ENCODE data around the gene ZNF638.
"Not testable (repeated sequence)": the region's sequence is repeated elsewhere in the genome, so short reads cannot be mapped to it uniquely, and the experiment has no call there.

The ZNF638 gene

GRCh38 chr2:71331331-71331580, 326 bp upstream of the ZNF638 start:
- H3K27ac ChIP-seq (ENCODE audit: low read depth, low read length); H3K9ac ChIP-seq (ENCODE audit: low read length in 5 of 5): not testable (repeated sequence)
- H3K4me3 ChIP-seq (ENCODE audit: low read depth in 1 of 5, low read length in 5 of 5): peak overlapping the region; percentile 52 to 99 (median 95)

DNA sequence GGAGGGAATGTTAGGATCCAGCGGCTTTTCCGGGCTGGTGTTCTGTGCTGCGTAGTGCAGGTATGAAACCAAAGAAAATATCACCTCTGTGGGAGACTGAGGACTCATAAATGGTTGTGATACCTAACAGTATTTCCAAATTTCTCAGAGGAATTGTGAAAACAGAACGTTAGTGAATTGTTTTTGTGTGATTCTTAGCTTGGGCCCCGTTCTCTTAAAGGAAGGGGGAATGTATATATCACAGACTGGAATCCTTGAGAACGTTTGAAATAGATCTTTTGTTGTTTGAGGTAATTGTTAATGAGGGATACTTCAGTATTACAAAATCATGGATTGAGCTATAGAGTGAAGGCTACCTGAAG, 834 bp downstream of the ZNF638 start:
- H3K9me3 ChIP-seq (ENCODE audit: control insufficient read depth in 5 of 5, low read length in 5 of 5): peaks cover 0 to 2% (median 0%) of the 10 kb centered on the region in 5 donors
- H3K4me3 ChIP-seq (ENCODE audit: low read depth in 1 of 5, low read length in 5 of 5): peak overlapping the region; percentile 93 to 99 (median 98)
- no peaks in the 10 kb centered on the region for H3K36me3 ChIP-seq (ENCODE audit: control insufficient read depth in 5 of 5, insufficient read depth in 5 of 5, low read length in 5 of 5)
- peaks cover 3 to 48% (median 42%) of the 10 kb centered on the region in 5 donors for H3K4me1 ChIP-seq (ENCODE audit: control insufficient read depth in 5 of 5, insufficient read depth in 5 of 5, low read length in 5 of 5)
- peak overlapping the region; percentile 85 to 99 (median 98) for H3K9ac ChIP-seq (ENCODE audit: low read length in 5 of 5)
- peak overlapping the region; percentile 91 for H3K27ac ChIP-seq (ENCODE audit: low read depth, low read length)
- no peaks in the 10 kb centered on the region for H3K27me3 ChIP-seq (ENCODE audit: control insufficient read depth in 5 of 5, insufficient read depth in 4 of 5, low read length in 5 of 5)

More at GRCh38 chr2:71331331-71331580, 326 bp upstream of the ZNF638 start:
- H3K9me3 ChIP-seq (ENCODE audit: control insufficient read depth in 5 of 5, low read length in 5 of 5); H3K36me3 ChIP-seq (ENCODE audit: control insufficient read depth in 5 of 5, insufficient read depth in 5 of 5, low read length in 5 of 5); H3K27me3 ChIP-seq (ENCODE audit: control insufficient read depth in 5 of 5, insufficient read depth in 4 of 5, low read length in 5 of 5): not testable (repeated sequence)
- H3K4me1 ChIP-seq (ENCODE audit: control insufficient read depth in 5 of 5, insufficient read depth in 5 of 5, low read length in 5 of 5): peaks cover 0 to 37% (median 30%) of the 10 kb centered on the region in 5 donors

- Histone ChIP-seq H3K9me3 (ENCODE audit: control insufficient read depth in 5 of 5, low read length in 5 of 5) (no peaks in the 10 kb centered on the region), H3K4me1 (ENCODE audit: control insufficient read depth in 5 of 5, insufficient read depth in 5 of 5, low read length in 5 of 5) (peaks cover 3 to 55% (median 45%) of the 10 kb centered on the region in 5 donors), H3K27me3 (ENCODE audit: control insufficient read depth in 5 of 5, insufficient read depth in 4 of 5, low read length in 5 of 5) (no peaks in the 10 kb centered on the region), H3K36me3 (ENCODE audit: control insufficient read depth in 5 of 5, insufficient read depth in 5 of 5, low read length in 5 of 5) (no peaks in the 10 kb centered on the region), H3K4me3 (ENCODE audit: low read depth in 1 of 5, low read length in 5 of 5) (peak overlapping the region; percentile 93 to 99 (median 98)), H3K27ac (ENCODE audit: low read depth, low read length) (peak overlapping the region; percentile 91), H3K9ac (ENCODE audit: low read length in 5 of 5) (peak overlapping the region; percentile 2 to 98 (median 85))
These were observed 2.0 kb downstream of the ZNF638 start for GRCh38 chr2:71333619-71334018.

DNA sequence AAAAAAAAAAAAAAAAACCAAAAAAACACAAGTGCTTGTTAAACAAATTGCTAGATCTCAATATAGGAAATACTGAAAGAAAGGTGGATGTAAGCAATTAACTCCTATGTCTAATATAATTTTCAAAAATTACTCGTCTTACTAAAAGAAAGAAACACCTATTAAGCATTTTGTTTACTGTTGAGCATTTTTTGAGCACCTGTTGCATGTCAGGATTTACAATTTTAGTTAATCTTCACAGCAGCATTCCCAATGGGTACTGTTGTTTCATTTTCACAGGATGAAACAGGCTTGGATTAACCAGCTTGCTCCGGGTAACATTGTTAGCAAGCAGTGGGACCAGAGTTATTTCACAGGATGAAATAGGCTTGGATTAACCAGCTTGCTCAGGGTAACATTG, 4.8 kb downstream of the ZNF638 start:
- H3K36me3 ChIP-seq (ENCODE audit: control insufficient read depth in 5 of 5, insufficient read depth in 5 of 5, low read length in 5 of 5): no peaks in the 10 kb centered on the region
- peak overlapping the region; percentile 76 for H3K27ac ChIP-seq (ENCODE audit: low read depth, low read length)
- no peaks in the 10 kb centered on the region for H3K27me3 ChIP-seq (ENCODE audit: control insufficient read depth in 5 of 5, insufficient read depth in 4 of 5, low read length in 5 of 5)
- H3K9ac ChIP-seq (ENCODE audit: low read length in 5 of 5): peak overlapping the region in 1 of 5 donors; percentile 17
- H3K4me1 ChIP-seq (ENCODE audit: control insufficient read depth in 5 of 5, insufficient read depth in 5 of 5, low read length in 5 of 5): peaks cover 3 to 60% (median 54%) of the 10 kb centered on the region in 5 donors
- H3K4me3 ChIP-seq (ENCODE audit: low read depth in 1 of 5, low read length in 5 of 5): peak overlapping the region; percentile 9 to 53 (median 26)
- no peaks in the 10 kb centered on the region for H3K9me3 ChIP-seq (ENCODE audit: control insufficient read depth in 5 of 5, low read length in 5 of 5)

GRCh38 chr2:71336802-71337201, 5.2 kb downstream of the ZNF638 start:
- H3K9me3 ChIP-seq (ENCODE audit: control insufficient read depth in 5 of 5, low read length in 5 of 5): no peaks in the 10 kb centered on the region
- peak overlapping the region in 4 of 5 donors; percentile 11 to 53 (median 26) for H3K4me3 ChIP-seq (ENCODE audit: low read depth in 1 of 5, low read length in 5 of 5)
- H3K27ac ChIP-seq (ENCODE audit: low read depth, low read length): peak overlapping the region; percentile 76
- no peaks in the 10 kb centered on the region for H3K27me3 ChIP-seq (ENCODE audit: control insufficient read depth in 5 of 5, insufficient read depth in 4 of 5, low read length in 5 of 5)
- H3K36me3 ChIP-seq (ENCODE audit: control insufficient read depth in 5 of 5, insufficient read depth in 5 of 5, low read length in 5 of 5): no peaks in the 10 kb centered on the region
- H3K9ac ChIP-seq (ENCODE audit: low read length in 5 of 5): peak overlapping the region in 1 of 5 donors; percentile 17
- H3K4me1 ChIP-seq (ENCODE audit: control insufficient read depth in 5 of 5, insufficient read depth in 5 of 5, low read length in 5 of 5): peaks cover 3 to 63% (median 54%) of the 10 kb centered on the region in 5 donors

DNA sequence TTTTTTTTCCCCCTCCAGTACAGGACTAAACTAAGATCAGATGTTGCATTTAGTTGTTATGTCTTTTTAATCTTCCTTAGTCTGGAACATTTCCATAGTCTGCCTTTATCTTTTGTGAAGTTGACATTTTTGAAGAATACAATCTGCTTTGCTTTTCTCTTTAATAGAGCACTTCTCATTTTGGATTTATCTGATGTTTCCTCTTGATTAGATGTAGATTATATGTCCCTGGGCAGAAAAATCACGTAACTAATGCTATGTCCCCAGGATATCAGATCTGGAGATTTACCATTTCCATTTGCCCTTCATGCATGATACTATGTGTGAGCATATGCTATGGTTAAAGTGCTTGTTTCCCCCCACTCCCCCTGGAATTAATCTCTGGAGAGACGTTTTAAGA, 6.2 kb downstream of the ZNF638 start:
- no peaks in the 10 kb centered on the region for H3K9me3 ChIP-seq (ENCODE audit: control insufficient read depth in 5 of 5, low read length in 5 of 5)
- H3K4me1 ChIP-seq (ENCODE audit: control insufficient read depth in 5 of 5, insufficient read depth in 5 of 5, low read length in 5 of 5): peaks cover 3 to 67% (median 45%) of the 10 kb centered on the region in 5 donors
- no peak overlapping the region for H3K9ac ChIP-seq (ENCODE audit: low read length in 5 of 5)
- H3K27ac ChIP-seq (ENCODE audit: low read depth, low read length): peak overlapping the region; percentile 76
- H3K36me3 ChIP-seq (ENCODE audit: control insufficient read depth in 5 of 5, insufficient read depth in 5 of 5, low read length in 5 of 5): no peaks in the 10 kb centered on the region
- no peaks in the 10 kb centered on the region for H3K27me3 ChIP-seq (ENCODE audit: control insufficient read depth in 5 of 5, insufficient read depth in 4 of 5, low read length in 5 of 5)
- no peak overlapping the region for H3K4me3 ChIP-seq (ENCODE audit: low read depth in 1 of 5, low read length in 5 of 5)

- Histone ChIP-seq H3K4me1 (ENCODE audit: control insufficient read depth in 5 of 5, insufficient read depth in 5 of 5, low read length in 5 of 5) (peaks cover 3 to 50% (median 30%) of the 10 kb centered on the region in 5 donors), H3K27ac (ENCODE audit: low read depth, low read length) (no peak overlapping the region), H3K9me3 (ENCODE audit: control insufficient read depth in 5 of 5, low read length in 5 of 5) (no peaks in the 10 kb centered on the region), H3K4me3 (ENCODE audit: low read depth in 1 of 5, low read length in 5 of 5) (no peak overlapping the region), H3K36me3 (ENCODE audit: control insufficient read depth in 5 of 5, insufficient read depth in 5 of 5, low read length in 5 of 5) (no peaks in the 10 kb centered on the region), H3K9ac (ENCODE audit: low read length in 5 of 5) (no peak overlapping the region), H3K27me3 (ENCODE audit: control insufficient read depth in 5 of 5, insufficient read depth in 4 of 5, low read length in 5 of 5) (no peaks in the 10 kb centered on the region)
These were observed 8.1 kb downstream of the ZNF638 start for GRCh38 chr2:71339685-71340084.

DNA sequence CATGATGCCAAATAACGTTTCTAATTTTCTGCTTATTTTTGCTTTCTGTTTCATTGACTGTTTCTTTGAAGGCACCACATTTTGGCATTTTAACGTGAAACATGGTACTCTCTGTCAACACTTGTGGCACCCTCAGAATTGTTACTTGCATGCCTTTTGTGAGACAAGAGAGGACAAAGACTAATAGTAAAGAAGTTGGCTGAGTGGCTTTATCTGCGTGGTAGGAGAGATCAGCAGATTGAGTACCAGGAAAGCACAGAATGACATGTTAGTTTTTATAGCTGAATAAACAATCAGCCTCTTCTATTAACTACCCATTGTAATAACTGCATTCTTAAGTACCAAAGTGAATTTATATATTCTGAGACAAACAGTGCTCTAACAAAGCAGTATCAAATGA, 8.6 kb downstream of the ZNF638 start:
- H3K4me1 ChIP-seq (ENCODE audit: control insufficient read depth in 5 of 5, insufficient read depth in 5 of 5, low read length in 5 of 5): peaks cover 3 to 46% (median 27%) of the 10 kb centered on the region in 5 donors
- H3K27ac ChIP-seq (ENCODE audit: low read depth, low read length): no peak overlapping the region
- no peaks in the 10 kb centered on the region for H3K27me3 ChIP-seq (ENCODE audit: control insufficient read depth in 5 of 5, insufficient read depth in 4 of 5, low read length in 5 of 5)
- H3K36me3 ChIP-seq (ENCODE audit: control insufficient read depth in 5 of 5, insufficient read depth in 5 of 5, low read length in 5 of 5): no peaks in the 10 kb centered on the region
- H3K9me3 ChIP-seq (ENCODE audit: control insufficient read depth in 5 of 5, low read length in 5 of 5): no peaks in the 10 kb centered on the region
- H3K9ac ChIP-seq (ENCODE audit: low read length in 5 of 5): no peak overlapping the region
- H3K4me3 ChIP-seq (ENCODE audit: low read depth in 1 of 5, low read length in 5 of 5): no peak overlapping the region

DNA sequence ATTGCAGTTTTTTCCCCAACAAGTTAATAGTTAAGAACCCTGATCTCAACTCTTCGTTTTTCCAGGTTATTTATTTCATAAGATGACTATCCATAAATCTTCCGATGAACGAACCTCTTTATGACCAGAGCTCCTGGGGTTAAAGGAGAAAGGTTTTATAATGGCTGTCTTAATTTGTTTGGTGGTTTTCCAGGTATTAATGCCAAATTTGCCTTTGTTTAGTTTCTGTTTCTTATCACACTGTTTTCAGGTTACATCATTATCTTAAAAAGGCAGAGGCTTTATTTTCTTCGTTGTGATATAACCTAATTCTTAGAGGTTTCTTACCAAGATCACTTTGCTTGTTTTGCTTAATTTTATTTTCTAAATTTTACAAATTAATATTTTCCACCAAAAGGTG, 10.1 kb downstream of the ZNF638 start:
- no peaks in the 10 kb centered on the region for H3K27me3 ChIP-seq (ENCODE audit: control insufficient read depth in 5 of 5, insufficient read depth in 4 of 5, low read length in 5 of 5)
- no peaks in the 10 kb centered on the region for H3K36me3 ChIP-seq (ENCODE audit: control insufficient read depth in 5 of 5, insufficient read depth in 5 of 5, low read length in 5 of 5)
- no peak overlapping the region for H3K9ac ChIP-seq (ENCODE audit: low read length in 5 of 5)
- H3K27ac ChIP-seq (ENCODE audit: low read depth, low read length): no peak overlapping the region
- H3K4me3 ChIP-seq (ENCODE audit: low read depth in 1 of 5, low read length in 5 of 5): no peak overlapping the region
- H3K9me3 ChIP-seq (ENCODE audit: control insufficient read depth in 5 of 5, low read length in 5 of 5): no peaks in the 10 kb centered on the region
- peaks cover under 1 to 37% (median 18%) of the 10 kb centered on the region in 5 donors for H3K4me1 ChIP-seq (ENCODE audit: control insufficient read depth in 5 of 5, insufficient read depth in 5 of 5, low read length in 5 of 5)

GRCh38 chr2:71346065-71346464, 14.5 kb downstream of the ZNF638 start:
- no peak overlapping the region for H3K27ac ChIP-seq (ENCODE audit: low read depth, low read length)

DNA sequence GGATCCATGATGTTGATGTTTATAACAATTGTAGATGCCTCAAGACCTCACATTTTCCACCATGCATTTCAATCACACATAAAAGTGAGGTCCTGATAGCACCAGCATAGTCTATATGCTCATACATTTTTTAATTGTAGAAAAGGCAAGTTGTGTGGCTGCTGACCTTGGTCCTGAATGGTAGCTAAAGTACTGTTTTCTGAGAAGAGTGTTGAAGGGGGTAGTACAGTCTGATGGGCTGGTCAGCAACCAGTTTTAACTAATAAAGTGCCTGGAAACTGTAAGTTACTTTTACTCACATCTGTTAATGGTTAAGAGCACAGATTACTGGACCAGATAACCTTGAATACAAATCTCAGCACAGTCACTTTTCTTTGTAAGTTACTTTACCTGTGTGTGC, 15.9 kb downstream of the ZNF638 start:
- H3K9me3 ChIP-seq (ENCODE audit: control insufficient read depth in 5 of 5, low read length in 5 of 5): no peaks in the 10 kb centered on the region
- H3K9ac ChIP-seq (ENCODE audit: low read length in 5 of 5): no peak overlapping the region
- peaks cover 0 to under 1% (median 0%) of the 10 kb centered on the region in 5 donors for H3K4me1 ChIP-seq (ENCODE audit: control insufficient read depth in 5 of 5, insufficient read depth in 5 of 5, low read length in 5 of 5)
- H3K27ac ChIP-seq (ENCODE audit: low read depth, low read length): no peak overlapping the region
- no peak overlapping the region for H3K4me3 ChIP-seq (ENCODE audit: low read depth in 1 of 5, low read length in 5 of 5)
- H3K27me3 ChIP-seq (ENCODE audit: control insufficient read depth in 5 of 5, insufficient read depth in 4 of 5, low read length in 5 of 5): no peaks in the 10 kb centered on the region
- H3K36me3 ChIP-seq (ENCODE audit: control insufficient read depth in 5 of 5, insufficient read depth in 5 of 5, low read length in 5 of 5): peaks cover 16 to 24% (median 19%) of the 10 kb centered on the region in 5 donors

More at GRCh38 chr2:71346065-71346464, 14.5 kb downstream of the ZNF638 start:
- Histone ChIP-seq H3K36me3 (ENCODE audit: control insufficient read depth in 5 of 5, insufficient read depth in 5 of 5, low read length in 5 of 5) (peaks cover 16 to 20% (median 19%) of the 10 kb centered on the region in 5 donors), H3K4me1 (ENCODE audit: control insufficient read depth in 5 of 5, insufficient read depth in 5 of 5, low read length in 5 of 5) (peaks cover 0 to 13% (median 2%) of the 10 kb centered on the region in 5 donors), H3K27me3 (ENCODE audit: control insufficient read depth in 5 of 5, insufficient read depth in 4 of 5, low read length in 5 of 5) (no peaks in the 10 kb centered on the region), H3K9ac (ENCODE audit: low read length in 5 of 5) (no peak overlapping the region), H3K4me3 (ENCODE audit: low read depth in 1 of 5, low read length in 5 of 5) (no peak overlapping the region), H3K9me3 (ENCODE audit: control insufficient read depth in 5 of 5, low read length in 5 of 5) (no peaks in the 10 kb centered on the region)
